Activated CD8-positive, alpha-beta memory T cell treated with anti-CD3 and anti-CD28 coated beads, Interleukin-2, amount 50 U/mL, for 4 hours (primary cell): Measurements from ENCODE around the gene APH1B.

ENCODE experiments used
- DNase-seq: peaks from one replicate; pipeline ENCODE4 v3.0.0-alpha.2; 2020

Gene APH1B

GRCh38 chr15:63254991-63255390 lies 22.4 kb upstream of the APH1B start:
- DNase-seq = no peak

GRCh38 chr15:63255489-63255990 lies 21.9 kb upstream of the APH1B start:
- no peak for DNase-seq

- no peak for DNase-seq
These were observed 20.8 kb upstream of the APH1B start for GRCh38 chr15:63256433-63257274.

GRCh38 chr15:63258658-63259057 lies 18.7 kb upstream of the APH1B start:
- no peak for DNase-seq

- no peak for DNase-seq
These were observed 16.6 kb upstream of the APH1B start for GRCh38 chr15:63260791-63261190.

GRCh38 chr15:63261311-63261710 lies 16.1 kb upstream of the APH1B start:
- no peak for DNase-seq

- no peak for DNase-seq
These were observed 13.9 kb upstream of the APH1B start for GRCh38 chr15:63263519-63263918.

GRCh38 chr15:63264688-63265293 lies 12.6 kb upstream of the APH1B start:
- no peak for DNase-seq

GRCh38 chr15:63274427-63274826 lies 3.0 kb upstream of the APH1B start:
- DNase-seq = no peak

- no peak for DNase-seq
These were observed 915 bp upstream of the APH1B start for GRCh38 chr15:63276342-63277037.

GRCh38 chr15:63277893-63278456 lies 570 bp downstream of the APH1B start:
- DNase-seq = no peak

GRCh38 chr15:63283126-63283525 lies 5.7 kb downstream of the APH1B start:
- no peak for DNase-seq

- no peak for DNase-seq
These were observed 6.9 kb downstream of the APH1B start for GRCh38 chr15:63284335-63284734.

GRCh38 chr15:63287109-63287508 lies 9.7 kb downstream of the APH1B start:
- no peak for DNase-seq

- no peak for DNase-seq
These were observed 10.9 kb downstream of the APH1B start for GRCh38 chr15:63288342-63288741.

GRCh38 chr15:63288778-63289378 lies 11.5 kb downstream of the APH1B start:
- DNase-seq = no peak

GRCh38 chr15:63291507-63291906 lies 14.1 kb downstream of the APH1B start:
- no peak for DNase-seq

- DNase-seq = no peak
These were observed 14.8 kb downstream of the APH1B start for GRCh38 chr15:63292241-63292640.

- DNase-seq = no peak
These were observed 15.4 kb downstream of the APH1B start for GRCh38 chr15:63292771-63293170.

GRCh38 chr15:63294359-63294758 lies 17.0 kb downstream of the APH1B start:
- no peak for DNase-seq

GRCh38 chr15:63295341-63295740 lies 17.9 kb downstream of the APH1B start:
- no peak for DNase-seq

- DNase-seq = no peak
These were observed 18.8 kb downstream of the APH1B start for GRCh38 chr15:63296195-63296594.
